HG03432 (cell line): Measurements from ENCODE around the gene WDR13.
"Not testable (repeated sequence)": the region's sequence is repeated elsewhere in the genome, so short reads cannot be mapped to it uniquely, and the experiment has no call there.

ENCODE experiments used
- ATAC-seq: cut with Tn5 transposase; IDR thresholded peaks from one replicate; pipeline ENCODE4 v1.9.1; 2021; ENCODE audit warnings: mild to moderate bottlenecking, moderate library complexity; ENCODE audit not compliant: unreplicated experiment

Gene WDR13

DNA sequence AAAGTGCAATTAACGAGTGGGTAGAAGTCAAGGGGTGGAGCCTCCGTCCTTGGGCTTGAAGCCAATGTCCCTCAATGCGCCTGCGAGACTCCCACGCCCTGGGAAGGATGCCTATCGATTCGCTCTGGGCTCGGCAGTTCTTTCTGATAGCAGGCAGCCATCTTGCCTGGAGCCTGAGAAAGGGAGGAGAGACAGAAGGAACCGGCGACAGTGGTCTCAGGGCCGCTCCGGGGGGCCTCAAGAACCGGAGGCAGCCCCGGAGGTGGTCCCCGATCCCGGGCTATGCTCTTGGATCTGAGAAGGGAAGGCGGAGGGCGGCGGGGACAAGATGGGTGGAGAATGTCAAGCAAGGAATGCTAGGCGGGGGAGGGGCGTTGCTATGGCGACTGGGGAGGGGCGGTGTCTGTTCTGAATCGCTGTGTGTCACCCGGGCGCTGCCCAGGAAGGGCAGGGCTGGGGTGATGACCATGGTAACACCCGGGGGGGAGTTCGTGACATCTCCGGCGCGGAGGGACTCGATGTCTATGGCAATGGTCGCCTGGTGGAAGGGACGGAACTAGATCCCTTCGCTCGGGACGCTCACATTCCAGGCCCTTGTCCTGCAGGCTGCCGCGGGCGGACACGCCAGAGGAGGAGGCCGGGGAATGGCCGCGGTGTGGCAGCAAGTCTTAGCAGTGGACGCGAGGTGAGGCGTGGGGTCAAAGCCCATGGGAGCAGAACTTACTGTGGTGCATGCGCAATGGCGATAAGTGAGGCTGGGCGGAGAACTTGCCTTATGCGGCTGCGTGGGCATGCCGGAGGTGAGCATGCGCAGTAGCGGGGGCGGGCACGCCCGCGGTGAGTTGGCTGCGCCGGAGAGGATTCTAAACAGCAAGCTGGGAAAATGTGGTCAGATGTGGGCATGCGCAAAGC lies at the start of gene WDR13:
Gene WDR13, plus strand, starts transcription at position 140 of the 912 bp plus-strand sequence. Its CDS starts 505 bp downstream, at position 645.
- ATAC-seq = peak; percentile 83

DNA sequence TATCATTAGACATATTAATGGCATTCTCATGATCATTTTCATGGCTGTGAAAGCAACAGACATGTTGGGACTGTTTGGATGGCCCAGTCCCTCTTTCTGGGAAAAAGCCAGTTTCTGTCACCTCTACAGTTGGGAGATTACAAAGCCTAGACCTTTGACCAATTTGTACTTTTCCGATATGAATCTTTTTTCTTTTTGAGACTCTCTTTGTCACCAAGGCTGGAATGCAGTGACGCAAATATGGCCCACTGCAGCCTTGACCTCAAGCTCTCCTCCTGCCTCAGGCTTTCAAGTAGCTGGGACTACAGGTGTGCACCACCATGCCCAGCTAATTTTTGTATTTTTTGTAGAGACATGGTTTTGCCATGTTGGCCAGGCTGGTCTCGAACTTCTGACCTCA lies 48.4 kb upstream of the WDR13 start:
- no peak for ATAC-seq

DNA sequence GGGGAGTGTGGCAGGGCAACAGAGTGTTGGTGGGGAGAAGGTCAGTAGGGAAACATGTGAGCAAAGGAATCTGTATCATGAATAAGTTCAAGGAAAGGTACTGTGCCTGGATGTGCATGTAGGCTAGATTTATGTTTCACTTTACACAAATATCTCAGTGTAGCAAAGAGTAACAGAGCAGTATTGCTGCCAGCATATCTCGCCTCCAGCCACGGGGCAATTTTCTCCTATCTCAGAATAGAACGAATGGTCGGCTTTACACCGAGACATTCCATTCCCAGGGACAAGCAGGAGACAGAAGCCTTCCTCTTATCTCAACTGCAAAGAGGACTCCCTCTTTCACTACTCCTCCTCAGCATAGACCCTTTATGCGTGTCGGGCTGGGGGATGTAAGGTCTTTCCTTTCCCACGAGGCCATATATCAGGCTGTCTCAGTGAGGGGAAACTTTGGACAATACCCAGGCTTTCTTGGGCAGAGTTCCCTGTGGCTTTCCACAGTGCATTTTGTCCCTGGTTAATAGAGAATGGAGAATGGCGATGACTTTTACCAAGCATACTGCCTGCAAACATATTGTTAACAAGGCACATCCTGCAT lies 41.5 kb upstream of the WDR13 start:
- ATAC-seq = not testable (repeated sequence)

DNA sequence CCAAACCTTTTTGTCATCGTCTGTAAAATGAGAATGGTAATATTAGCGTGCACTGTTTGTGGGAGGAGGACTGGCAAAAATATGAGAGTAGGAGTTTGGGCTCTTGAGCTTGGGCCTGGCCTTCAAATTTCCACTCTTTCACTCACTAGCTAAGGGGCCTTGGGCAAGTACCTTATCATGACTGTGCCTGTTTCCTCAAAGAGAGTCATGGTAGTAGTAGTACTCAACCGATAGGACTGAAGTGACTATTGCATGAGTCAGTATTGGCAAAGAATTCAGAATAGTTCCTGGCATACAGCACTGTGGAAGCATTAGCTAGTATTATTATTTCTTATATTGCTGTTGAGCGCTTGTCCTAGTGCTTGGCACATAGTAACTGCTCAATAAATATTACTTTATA lies 39.0 kb upstream of the WDR13 start:
- ATAC-seq = no peak

DNA sequence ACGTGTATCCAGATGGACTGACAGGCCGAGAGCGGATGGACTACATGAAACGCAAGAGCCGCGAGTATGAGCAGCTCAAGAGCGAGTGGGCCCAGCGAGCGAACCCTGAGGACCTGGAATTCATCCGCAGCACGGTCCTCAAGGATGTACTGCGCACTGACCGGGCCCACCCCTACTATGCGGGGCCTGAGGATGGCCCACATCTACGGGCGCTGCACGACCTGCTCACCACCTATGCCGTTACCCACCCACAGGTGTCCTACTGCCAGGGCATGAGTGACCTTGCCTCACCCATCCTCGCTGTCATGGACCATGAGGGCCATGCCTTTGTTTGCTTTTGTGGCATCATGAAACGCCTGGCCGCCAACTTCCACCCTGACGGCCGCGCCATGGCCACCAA lies 37.7 kb upstream of the WDR13 start:
- ATAC-seq = no peak

DNA sequence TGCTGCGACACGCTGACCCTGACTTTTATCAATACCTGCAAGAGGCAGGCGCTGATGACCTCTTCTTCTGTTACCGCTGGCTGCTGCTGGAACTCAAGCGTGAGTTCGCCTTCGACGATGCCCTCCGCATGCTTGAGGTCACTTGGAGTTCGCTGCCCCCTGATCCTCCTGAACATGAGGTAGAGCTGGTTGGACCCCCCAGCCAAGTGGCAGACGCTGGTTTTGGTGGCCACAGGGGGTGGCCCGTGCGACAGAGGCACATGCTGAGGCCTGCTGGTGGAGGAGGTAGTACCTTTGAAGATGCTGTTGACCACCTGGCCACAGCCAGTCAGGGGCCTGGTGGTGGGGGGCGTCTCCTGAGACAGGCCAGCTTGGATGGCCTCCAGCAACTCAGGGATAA lies 37.2 kb upstream of the WDR13 start:
- ATAC-seq = no peak

DNA sequence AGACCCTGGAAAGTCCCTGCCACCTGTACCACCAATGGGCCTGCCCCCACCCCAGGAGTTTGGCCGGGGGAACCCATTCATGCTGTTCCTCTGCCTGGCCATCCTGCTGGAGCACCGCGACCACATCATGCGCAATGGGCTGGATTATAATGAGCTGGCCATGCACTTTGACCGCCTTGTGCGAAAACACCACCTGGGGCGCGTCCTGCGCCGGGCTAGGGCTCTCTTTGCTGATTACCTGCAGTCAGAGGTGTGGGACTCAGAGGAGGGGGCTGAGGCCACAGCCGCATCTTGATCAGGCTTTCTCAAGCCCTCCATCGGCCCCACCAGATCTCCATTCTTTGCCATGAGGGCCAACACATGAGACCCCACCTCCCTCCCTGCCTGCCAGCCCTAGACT lies 36.6 kb upstream of the WDR13 start:
- ATAC-seq = no peak

DNA sequence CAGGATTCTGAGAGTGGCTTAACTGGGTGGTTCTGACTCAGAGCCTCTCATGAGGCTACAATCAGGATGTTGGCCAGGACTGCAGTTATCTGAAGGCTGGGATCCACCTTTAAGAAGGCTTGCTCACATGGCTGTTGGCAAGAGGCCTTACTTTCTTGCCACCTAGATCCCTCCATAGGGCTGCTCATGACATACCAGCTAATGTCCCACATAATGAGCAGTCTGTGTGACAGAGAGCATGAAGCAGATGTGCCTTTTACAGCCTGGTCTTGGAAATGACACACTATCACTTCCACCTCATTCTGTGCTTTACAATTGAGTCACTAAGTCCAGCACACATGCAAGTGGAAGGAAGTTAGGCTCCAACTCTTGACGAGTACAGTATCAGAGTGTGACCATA lies 27.3 kb upstream of the WDR13 start:
- peak; percentile 42 for ATAC-seq

DNA sequence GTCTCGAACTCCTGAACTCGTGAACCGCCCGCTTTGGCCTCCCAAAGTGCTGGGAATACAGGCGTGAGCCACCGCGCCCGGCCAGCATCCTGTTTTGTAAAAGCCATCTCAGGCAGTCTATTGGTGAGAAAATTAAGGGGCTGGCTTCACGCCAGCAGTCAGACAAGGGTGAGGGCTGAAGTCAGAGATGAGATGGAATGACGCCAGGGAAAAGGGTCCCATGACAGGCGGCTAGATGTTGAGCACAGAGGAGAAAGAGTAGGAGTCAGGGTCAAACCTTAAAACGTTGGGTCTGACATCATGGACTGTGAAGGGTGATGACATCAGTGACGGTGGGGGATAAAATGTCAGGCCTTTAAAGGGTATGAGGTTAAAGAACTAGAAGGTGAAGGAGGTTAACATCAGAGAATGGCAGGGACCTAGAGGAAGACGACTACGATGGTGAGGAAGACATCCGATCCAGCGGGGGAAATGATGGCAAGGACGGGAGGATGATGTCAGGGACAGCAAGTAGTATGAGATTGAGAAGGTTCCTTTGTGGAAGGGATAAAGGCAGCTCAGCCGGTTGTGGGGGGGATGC lies 23.5 kb upstream of the WDR13 start:
- ATAC-seq = peak; percentile 3

DNA sequence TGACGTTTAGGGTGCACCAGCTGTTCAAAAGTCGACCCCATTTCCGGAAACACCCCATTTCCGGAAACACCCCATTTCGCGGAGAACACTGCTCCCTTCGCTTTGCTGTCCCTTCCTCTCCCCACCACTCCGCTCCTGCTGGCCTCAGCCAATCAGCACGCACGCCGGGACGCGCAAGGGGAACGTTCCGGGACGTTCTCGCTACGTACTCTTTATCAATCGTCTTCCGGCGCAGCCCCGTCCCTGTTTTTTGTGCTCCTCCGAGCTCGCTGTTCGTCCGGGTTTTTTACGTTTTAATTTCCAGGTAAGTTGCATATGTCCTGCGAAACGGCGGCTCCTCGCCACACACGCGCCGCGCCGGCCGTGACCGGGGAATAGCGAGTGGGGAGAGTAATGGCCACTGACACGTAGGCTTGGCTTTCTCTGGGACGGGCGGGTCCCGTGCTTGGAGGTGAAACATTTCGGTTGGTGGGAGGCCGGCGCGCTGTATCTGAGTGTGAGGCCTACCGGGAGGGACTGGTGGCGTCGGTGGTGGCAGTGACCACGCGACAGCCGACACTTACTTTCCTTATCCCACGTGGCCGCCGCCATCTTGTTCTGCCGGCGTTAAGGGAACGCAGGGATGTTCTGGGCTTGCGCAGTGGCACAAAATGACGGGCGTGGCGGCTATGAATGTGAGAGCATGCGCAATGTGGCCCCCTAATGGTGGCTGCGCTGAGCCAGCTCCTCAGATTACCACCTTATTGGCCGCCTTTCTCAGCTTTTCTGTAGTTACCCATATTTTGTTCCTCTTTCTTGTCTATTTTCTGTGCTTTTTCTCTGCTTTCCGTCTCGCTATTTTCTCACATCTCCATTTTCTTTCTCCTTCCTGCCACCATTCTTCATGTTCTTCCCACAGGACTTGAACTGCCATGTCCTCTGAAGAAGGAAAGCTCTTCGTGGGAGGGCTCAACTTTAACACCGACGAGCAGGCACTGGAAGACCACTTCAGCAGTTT lies 22.7 kb upstream of the WDR13 start, which contains the start of gene RBM3:
Gene RBM3, plus strand, starts transcription at position 215 of the 997 bp plus-strand sequence. Its CDS starts 697 bp downstream, at position 912.
- ATAC-seq = peak; percentile 89

DNA sequence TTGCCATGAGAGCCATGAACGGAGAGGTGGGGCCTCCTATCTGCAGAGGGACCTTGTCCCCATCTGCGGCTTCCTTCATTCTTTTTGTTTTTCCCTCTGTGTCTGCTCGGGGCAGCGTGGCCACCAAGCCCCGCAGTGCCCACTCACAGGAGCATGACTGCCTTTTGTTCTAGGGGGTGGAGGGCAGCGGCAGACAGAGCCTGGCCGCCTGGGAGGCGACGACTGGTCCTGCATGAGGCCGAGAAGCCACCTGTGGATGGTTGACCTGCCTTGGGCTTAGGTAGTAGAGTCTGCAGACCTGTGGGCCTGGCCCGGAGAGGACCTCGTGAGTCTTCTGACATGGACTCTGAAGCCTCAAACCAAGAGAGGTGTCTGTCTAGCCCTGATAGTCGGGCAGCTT lies 21.6 kb upstream of the WDR13 start:
- ATAC-seq = no peak

DNA sequence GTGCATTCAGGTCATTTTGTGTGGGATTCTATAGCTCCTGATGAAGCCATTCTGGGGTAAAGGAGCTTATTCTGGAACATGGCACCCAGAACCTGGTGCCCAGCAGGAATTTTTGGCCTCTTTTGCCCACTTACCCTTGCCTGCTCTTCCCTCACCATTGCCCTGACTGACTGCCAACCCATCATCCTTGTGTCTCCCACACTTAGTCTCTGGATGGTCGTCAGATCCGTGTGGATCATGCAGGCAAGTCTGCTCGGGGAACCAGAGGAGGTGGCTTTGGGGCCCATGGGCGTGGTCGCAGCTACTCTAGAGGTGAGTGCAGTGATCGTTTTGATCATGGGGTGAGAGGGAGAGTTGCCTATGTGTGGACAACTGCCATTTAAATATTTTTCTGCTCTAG lies 21.2 kb upstream of the WDR13 start:
- no peak for ATAC-seq

DNA sequence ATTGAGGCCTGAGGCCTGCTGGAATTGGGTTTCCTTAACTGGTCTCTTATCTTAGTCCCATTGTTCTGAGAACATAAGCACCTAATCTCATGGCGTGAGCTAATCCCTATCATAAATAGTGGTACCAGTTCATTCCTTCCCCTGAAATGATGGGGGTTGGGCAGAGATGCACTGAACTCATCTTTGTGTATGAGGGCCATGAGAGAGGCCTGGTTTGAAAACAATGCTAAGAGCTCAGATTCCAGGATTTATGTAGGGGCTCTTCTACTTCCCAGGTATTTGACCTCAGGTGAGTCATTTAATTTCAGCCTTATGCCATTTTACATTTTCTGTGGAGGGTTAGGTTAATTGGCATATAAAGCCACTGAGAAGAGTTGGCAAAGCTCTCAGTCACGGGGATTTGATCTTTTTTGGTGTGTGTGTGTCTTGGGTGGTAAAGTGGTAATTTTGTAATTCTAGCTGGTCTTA lies 18.6 kb upstream of the WDR13 start:
- no peak for ATAC-seq

DNA sequence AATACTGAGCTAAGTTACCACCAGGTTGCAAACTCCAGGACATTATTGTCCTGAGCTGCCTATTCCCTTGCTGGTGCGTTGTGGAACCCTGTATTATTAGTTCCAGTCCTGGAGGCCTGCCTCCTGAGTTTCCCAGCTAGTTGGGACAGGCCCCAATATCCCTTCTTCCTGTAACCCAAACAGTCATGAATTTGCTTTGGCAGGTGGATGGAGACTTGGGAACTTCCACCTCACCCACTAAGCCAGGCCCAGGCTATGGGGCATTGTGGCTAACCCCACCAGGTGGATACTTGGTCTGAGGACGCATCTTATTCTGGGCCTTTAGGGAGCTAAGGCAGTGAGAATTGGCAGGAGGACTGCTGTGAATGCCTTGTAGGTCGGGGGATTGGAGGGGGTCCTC lies 18.0 kb upstream of the WDR13 start:
- no peak for ATAC-seq

DNA sequence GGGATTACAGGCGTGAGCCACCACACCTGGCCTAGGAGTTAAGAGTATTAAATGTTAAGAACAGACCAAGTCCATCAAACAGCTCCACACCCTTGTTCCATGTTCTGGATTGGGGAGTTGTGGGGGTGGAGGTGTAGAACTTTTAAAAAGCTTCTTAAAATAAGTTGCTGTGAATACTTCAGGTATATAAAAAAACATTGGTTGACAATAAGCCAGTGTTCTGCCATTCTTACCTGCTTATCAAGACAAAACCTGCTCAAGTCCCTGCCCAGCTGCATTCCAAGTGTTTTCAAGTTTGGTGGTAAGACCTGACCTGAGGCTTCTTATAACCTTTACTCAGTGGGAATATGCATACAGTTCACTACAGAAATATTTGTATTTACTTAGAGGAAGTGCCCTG lies 16.6 kb upstream of the WDR13 start:
- no peak for ATAC-seq

DNA sequence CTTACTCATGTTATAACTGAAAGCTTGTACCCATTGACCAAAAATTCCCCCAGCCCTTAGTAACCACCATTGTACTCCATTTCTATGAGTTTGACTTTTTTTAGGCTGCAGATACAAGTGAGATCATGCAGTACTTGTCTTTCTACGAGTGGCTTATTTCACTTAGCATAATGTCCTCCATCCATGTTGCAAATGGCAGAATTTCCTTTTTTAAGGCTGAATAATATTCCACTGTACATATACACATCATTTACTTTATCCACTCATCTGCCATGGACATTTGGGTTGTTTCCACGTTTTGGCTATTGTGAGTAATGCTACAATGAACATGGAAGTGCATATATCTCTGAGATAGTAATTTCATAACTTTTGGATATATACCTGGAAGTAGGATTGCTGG lies 12.6 kb upstream of the WDR13 start:
- ATAC-seq = no peak

DNA sequence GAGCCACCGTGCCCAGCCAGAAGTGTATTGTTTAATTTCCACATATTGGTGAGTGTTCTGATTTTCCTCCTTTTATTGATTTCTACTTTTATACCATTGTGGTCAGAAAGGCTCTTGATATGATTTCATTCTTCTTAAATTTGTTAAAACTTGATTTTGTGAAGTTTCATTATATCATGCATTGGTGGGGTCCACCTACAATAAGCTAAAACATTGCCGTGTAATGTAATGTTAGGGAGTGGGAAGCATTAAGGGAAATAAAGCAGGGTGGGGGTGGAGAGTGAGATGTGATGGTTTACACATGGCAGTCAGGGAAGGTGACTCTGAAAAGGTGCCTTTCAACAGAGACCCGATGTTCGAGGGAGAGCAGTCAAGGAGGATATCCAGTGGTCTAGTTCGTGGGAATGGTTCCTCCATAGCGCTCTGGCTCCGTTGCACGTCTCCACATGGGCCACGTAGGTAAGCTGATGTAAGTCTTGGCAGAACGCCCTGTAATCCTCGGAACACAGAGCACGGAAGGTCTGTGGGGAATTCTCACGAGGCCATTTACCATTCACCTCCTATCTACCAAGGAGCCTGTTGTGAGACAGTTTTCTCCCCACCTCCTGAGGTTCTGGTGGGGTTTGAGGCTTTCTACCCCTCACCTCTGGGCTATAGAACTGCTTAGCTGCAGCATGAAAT lies 7.7 kb upstream of the WDR13 start:
- no peak for ATAC-seq

DNA sequence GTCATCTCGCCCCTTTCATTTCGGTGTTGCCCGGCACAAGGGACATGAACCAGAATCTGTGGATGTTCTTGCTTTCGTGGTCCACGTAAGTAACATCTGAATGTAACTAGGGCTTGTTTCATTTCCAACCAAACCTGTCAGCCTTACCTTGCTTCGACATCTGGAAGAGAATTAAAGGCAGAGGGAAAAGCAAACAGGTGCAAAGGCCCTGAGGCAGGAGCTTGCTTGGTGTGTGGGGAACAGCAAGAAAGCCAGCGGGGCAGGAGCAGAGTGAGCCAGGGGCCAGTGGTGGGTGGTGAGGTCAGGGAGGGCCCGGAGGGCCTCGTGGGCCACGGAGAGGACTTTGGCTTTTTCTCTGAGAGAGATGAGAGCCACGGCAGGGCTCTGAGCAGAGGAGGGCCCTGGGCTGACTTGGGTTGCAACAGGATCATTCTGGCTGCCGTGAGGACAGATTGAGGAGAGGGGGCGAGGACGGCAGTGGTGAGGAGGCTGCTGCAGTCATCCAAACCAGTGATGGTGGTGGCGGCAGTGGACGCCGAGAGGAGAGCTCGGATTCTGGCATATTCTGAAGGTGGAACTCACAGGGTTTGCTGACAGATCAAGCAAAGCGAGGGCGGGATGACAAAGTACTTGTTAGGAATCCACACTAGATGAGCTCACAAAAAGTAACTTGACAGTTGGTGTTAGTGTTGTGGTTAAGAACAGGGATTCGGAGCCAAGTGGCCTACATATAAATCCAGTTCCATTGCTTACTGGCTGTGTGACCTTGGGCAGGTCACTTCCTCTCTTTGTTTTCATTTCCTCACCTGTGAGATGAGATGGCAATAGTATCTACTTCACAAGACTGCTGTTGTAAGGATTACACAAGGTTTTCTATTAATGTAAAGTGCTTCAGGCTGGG lies 6.8 kb upstream of the WDR13 start:
- no peak for ATAC-seq

DNA sequence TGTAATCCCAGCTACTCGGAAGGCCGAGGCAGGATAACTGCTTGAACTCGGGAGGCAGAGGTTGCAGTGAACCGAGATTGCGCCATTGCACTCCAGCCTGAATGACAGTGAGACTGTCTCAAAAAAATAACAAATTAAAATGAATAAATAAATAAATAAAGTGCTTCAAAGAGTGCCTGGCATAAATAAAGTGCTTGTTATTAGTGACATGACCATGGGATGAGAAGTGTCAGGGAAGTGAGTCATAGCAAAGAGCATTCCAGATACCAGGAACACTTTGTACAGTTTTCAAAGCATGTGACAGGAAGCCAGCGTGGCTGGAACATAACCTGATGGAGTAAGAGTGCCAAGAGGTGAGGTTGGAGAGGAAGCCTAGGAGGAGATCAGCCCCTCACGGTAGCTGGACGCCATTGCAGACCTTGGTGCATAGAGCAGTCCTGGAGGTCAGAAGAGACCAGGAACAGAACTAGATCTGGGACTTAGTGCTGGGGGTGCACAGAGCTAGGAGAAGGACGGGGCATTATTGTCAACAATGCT lies 6.0 kb upstream of the WDR13 start:
- no peak for ATAC-seq
